RKO (cell line): ENCODE results near the gene KCNN3.

Experiments used
- DNase-seq: peaks from one replicate; pipeline ENCODE4 v3.0.0-alpha.2; 2016; ENCODE audit warnings: low spot score

KCNN3 gene

DNA sequence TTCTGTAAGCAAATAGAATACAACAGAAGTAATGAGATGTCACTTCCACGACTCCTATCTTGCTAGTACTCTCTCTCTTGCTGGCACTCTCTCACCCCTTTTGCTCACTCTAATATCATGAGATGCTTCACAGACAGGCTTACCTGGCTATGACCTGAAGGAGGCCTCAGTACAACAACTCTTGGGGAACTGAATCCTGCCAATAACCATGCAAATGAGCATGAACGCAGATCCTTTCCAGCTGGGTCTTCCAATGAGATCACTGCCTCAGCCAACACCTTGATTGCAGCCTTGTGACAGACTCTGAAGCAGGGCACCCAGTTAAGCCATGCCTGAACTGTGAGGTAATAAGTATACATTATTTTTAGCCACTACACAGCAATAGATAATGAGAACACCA lies 209.0 kb downstream of the KCNN3 start:
- no peak for DNase-seq

DNA sequence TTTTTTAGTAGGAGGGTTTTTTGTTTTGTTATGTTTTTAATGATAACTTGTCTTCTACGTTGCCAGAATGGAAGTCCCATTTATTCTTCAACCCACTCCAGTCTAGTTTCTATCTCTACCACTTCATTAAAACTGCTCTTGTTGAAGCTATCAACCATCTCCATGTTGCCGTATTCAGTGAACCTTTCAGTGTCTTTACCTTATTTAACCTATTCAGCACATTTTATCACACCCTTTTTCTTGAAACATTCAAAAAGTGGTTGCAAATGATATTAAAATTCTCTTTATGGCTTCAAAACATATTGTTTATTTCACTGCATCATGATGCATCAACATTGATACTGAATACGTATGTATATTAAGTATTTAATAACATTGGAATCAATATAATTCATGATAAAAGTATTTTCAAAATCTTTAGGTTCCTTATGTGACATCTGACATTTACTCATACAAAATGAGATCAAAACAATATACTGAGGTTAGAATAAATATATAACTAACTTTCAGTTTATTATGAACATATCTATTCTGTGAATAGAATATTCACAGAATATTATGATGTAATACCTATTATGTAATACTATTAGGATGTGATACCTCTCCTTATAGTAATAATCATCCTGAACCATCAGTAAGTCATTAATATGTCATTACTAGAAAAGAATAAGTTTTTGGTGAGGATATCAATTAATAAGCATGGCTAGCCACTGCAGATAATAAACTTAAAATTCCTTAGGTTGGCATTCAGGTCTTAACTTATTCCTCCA lies 210.1 kb downstream of the KCNN3 start:
- no peak for DNase-seq

GRCh38 chr1:154657556-154657955 lies 212.5 kb downstream of the KCNN3 start:
- no peak for DNase-seq

GRCh38 chr1:154652893-154653292 lies 217.2 kb downstream of the KCNN3 start:
- DNase-seq, result no peak
